Neural cell (in vitro differentiated cells): ENCODE results near the gene RTL3.
"Not testable (repeated sequence)": the region's sequence is repeated elsewhere in the genome, so short reads cannot be mapped to it uniquely, and the experiment has no call there.

Experiments
- CTCF ChIP-seq: fragments of 450-650 bp; IDR thresholded peaks from 2 replicates; pipeline ENCODE4 v1.5.1; 2014; ENCODE audit warnings: antibody characterized with exemption, mild to moderate bottlenecking, moderate library complexity; ENCODE audit not compliant: poor library complexity, severe bottlenecking
- EP300 ChIP-seq: fragments of 450-650 bp; conservative IDR thresholded peaks from 2 replicates; pipeline ENCODE4 v1.6.1; 2014; ENCODE audit warnings: antibody characterized with exemption, mild to moderate bottlenecking, moderate library complexity; ENCODE audit not compliant: poor library complexity, severe bottlenecking
- EZH2 ChIP-seq: fragments of 200-600, 300-800 bp; shearing (Covaris generic), sonication (generic); IDR thresholded peaks from 2 replicates; pipeline ENCODE4 v1.6.1; 2014; ENCODE audit warnings: antibody characterized with exemption, low read length, borderline replicate concordance, mild to moderate bottlenecking; ENCODE audit not compliant: insufficient read depth, poor library complexity, severe bottlenecking
- POLR2AphosphoS5 ChIP-seq: IDR thresholded peaks from 2 replicates; pipeline ENCODE4 v1.6.1; 2012
- RAD21 ChIP-seq: fragments of 450-650 bp; conservative IDR thresholded peaks from 2 replicates; pipeline ENCODE4 v1.6.1; 2014; ENCODE audit warnings: antibody characterized with exemption, mild to moderate bottlenecking, moderate library complexity
- SMC3 ChIP-seq: fragments of 450-650 bp; conservative IDR thresholded peaks from 2 replicates; pipeline ENCODE4 v1.6.1; 2014; ENCODE audit warnings: antibody characterized with exemption, mild to moderate bottlenecking, moderate library complexity; ENCODE audit not compliant: poor library complexity
- TAF1 ChIP-seq: IDR thresholded peaks from 2 replicates; pipeline ENCODE4 v1.6.1; 2012; ENCODE audit warnings: low read depth

DNA sequence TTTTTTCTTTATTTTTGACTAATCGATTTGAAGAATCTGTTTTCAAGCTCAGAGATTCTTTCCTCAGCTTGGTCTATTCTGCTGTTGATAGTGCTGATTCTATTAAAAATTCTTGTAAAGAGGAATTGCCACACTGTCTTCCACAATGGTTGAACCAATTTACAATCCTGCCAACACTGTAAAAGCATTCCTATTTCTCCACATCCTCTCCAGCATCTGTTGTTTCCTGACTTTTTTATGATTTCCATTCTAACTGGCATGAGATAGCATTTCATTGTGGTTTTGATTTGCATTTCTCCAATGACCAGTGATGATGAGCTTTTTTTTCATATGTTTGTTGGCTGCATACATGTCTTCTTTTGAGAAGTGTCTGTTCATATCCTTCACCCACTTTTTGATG, 23.0 kb downstream of the RTL3 start:
- TF ChIP-seq CTCF, SMC3, RAD21, EZH2, EP300, POLR2AphosphoS5, TAF1: not testable (repeated sequence)
